Prostate gland (tissue), 2 donors: ENCODE measurements around the gene CTBP2.

Source experiments
- POLR2A ChIP-seq: fragments of 450-650 bp; IDR thresholded peaks from one replicate; pipeline ENCODE4 v1.6.1; 2016; ENCODE audit warnings: antibody characterized with exemption, mild to moderate bottlenecking
- TF ChIP-seq, protein P1 (sequence below), 4 experiments: fragments of 200-600 bp in 2 of 4; fragments of 450-650 bp in 2 of 4; sonication (generic) in 2 of 4; IDR thresholded peaks; 1 replicate in 3 of 4; 2 replicates in 1 of 4; pipeline ENCODE4 v1.5.1; 2016 to 2019; ENCODE audit warnings: antibody characterized with exemption in 4 of 4, mild to moderate bottlenecking in 2 of 4, moderate library complexity in 2 of 4

DNA sequence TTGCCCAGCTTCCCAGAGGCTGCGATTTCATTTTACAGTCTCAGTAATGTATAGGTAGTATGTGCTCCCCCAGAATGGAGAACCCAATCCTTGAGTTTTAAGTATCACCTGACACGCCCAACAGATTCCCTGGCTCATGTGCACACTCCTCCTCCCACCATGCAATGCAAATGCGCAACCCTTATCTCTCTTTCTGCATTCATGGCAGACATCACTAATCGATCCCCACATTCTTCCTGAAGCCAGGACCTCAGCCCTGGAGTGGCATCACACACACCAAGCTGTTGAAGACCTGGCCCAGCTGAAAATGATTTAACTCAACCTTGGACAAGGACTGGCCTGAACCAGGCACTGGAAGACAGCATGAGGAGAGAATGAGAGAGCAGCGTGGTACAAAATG is 150.0 kb downstream of the CTBP2 start:
- TF ChIP-seq, protein P1, sequence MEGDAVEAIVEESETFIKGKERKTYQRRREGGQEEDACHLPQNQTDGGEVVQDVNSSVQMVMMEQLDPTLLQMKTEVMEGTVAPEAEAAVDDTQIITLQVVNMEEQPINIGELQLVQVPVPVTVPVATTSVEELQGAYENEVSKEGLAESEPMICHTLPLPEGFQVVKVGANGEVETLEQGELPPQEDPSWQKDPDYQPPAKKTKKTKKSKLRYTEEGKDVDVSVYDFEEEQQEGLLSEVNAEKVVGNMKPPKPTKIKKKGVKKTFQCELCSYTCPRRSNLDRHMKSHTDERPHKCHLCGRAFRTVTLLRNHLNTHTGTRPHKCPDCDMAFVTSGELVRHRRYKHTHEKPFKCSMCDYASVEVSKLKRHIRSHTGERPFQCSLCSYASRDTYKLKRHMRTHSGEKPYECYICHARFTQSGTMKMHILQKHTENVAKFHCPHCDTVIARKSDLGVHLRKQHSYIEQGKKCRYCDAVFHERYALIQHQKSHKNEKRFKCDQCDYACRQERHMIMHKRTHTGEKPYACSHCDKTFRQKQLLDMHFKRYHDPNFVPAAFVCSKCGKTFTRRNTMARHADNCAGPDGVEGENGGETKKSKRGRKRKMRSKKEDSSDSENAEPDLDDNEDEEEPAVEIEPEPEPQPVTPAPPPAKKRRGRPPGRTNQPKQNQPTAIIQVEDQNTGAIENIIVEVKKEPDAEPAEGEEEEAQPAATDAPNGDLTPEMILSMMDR (IDR thresholded peaks at IDR 0.05): no peak
- TF ChIP-seq POLR2A: no peak
